ENCODE results near the gene TRIM49D1.
A peak's percentile ranks its signal among the peaks of the same experiment; 100 is the strongest.
"Not testable (repeated sequence)": the region's sequence is repeated elsewhere in the genome, so short reads cannot be mapped to it uniquely, and the experiment has no call there.

The TRIM49D1 gene

GRCh38 chr11:89922195-89922660 is at the start of gene TRIM49D1:
TRIM49D1 (minus strand) TSS chr11:89922245; CDS start chr11:89917710, 4,535 bp downstream.
- no peak for DNase-seq (ENCODE audit: low read depth in 1 of 2, low spot score in 1 of 2)
- in situ Hi-C loops (cut with HindIII; ENCODE audit: low pct_unique_long_range_greater_than_20kb, low sequenced_read_pairs) = no loop called here
- TF ChIP-seq JUND (IDR thresholded peaks at IDR 0.05; ENCODE audit: low read depth) = no peak

GRCh38 chr11:89965737-89966136 is 43.7 kb upstream of the TRIM49D1 start, which contains the start of gene TRIM64:
TRIM64 (plus strand) TSS chr11:89966037; CDS start chr11:89968504, 2,467 bp downstream.
- not testable (repeated sequence) for DNase-seq (ENCODE audit: low read depth in 1 of 2, low spot score in 1 of 2)

GRCh38 chr11:89960833-89961232 is 38.8 kb upstream of the TRIM49D1 start:
- in situ Hi-C loops (cut with HindIII; ENCODE audit: low pct_unique_long_range_greater_than_20kb, low sequenced_read_pairs); DNase-seq (ENCODE audit: low read depth in 1 of 2, low spot score in 1 of 2): not testable (repeated sequence)

More at GRCh38 chr11:89965737-89966136, 43.7 kb upstream of the TRIM49D1 start, which contains the start of gene TRIM64:
- in situ Hi-C loops (cut with HindIII; ENCODE audit: low pct_unique_long_range_greater_than_20kb, low sequenced_read_pairs) = not testable (repeated sequence)

GRCh38 chr11:89923764-89924163 is 1.7 kb upstream of the TRIM49D1 start, which contains the start of gene TRIM49D2:
TRIM49D2 (plus strand) TSS chr11:89924064; CDS start chr11:89926762, 2,698 bp downstream.
- DNase-seq (ENCODE audit: low read depth in 1 of 2, low spot score in 1 of 2); in situ Hi-C loops (cut with HindIII; ENCODE audit: low pct_unique_long_range_greater_than_20kb, low sequenced_read_pairs): not testable (repeated sequence)

GRCh38 chr11:89900809-89901208 is 21.2 kb downstream of the TRIM49D1 start:
- DNase-seq (ENCODE audit: low read depth in 1 of 2, low spot score in 1 of 2); in situ Hi-C loops (cut with HindIII; ENCODE audit: low pct_unique_long_range_greater_than_20kb, low sequenced_read_pairs): not testable (repeated sequence)

- DNase-seq (ENCODE audit: low read depth in 1 of 2, low spot score in 1 of 2); in situ Hi-C loops (cut with HindIII; ENCODE audit: low pct_unique_long_range_greater_than_20kb, low sequenced_read_pairs): not testable (repeated sequence)
Observed at GRCh38 chr11:89893245-89893644, 28.8 kb downstream of the TRIM49D1 start.

- in situ Hi-C loops (cut with HindIII; ENCODE audit: low pct_unique_long_range_greater_than_20kb, low sequenced_read_pairs); DNase-seq (ENCODE audit: low read depth in 1 of 2, low spot score in 1 of 2): not testable (repeated sequence)
Observed at GRCh38 chr11:89877511-89877910, 44.5 kb downstream of the TRIM49D1 start.

- in situ Hi-C loops (cut with HindIII; ENCODE audit: low pct_unique_long_range_greater_than_20kb, low sequenced_read_pairs); DNase-seq (ENCODE audit: low read depth in 1 of 2, low spot score in 1 of 2): not testable (repeated sequence)
Observed at GRCh38 chr11:89872588-89872987, 49.5 kb downstream of the TRIM49D1 start.

- DNase-seq (ENCODE audit: low read depth in 1 of 2, low spot score in 1 of 2); in situ Hi-C loops (cut with HindIII; ENCODE audit: low pct_unique_long_range_greater_than_20kb, low sequenced_read_pairs): not testable (repeated sequence)
Observed at GRCh38 chr11:89865223-89865622, 56.8 kb downstream of the TRIM49D1 start.

GRCh38 chr11:89863906-89864704 is 57.9 kb downstream of the TRIM49D1 start:
- DNase-seq (ENCODE audit: low read depth in 1 of 2, low spot score in 1 of 2) = peak in 1 of 2 experiments; percentile 0
- in situ Hi-C loops (cut with HindIII; ENCODE audit: low pct_unique_long_range_greater_than_20kb, low sequenced_read_pairs) = not testable (repeated sequence)
